Measurements from ENCODE around the gene MUC21. TPM values are rescaled to one million over a fixed set of nuclear protein-coding genes. Genes with fewer than 3 reads are reported as not detected.
A peak's percentile ranks its signal among the peaks of the same experiment; 100 is the strongest.

MUC21 gene
- total RNA-seq, 4 donors from 2014 or later, result not detected

GRCh38 chr6:31038559-31038958, 55.0 kb downstream of the MUC21 start:
- TF ChIP-seq CTCF (IDR thresholded peaks at IDR 0.05 in 4 of 5, conservative IDR thresholded peaks at IDR 0.05 in 1 of 5) (no peak), POLR2A (IDR thresholded peaks at IDR 0.05) (no peak)
- intact Hi-C loops (cut with DNase I; ENCODE audit: low total_unique reads) (no loop called here), in situ Hi-C loops (cut with MboI; ENCODE audit: low sequenced_read_pairs in 4 of 4) (no loop called here)
- Histone ChIP-seq H3K36me3 (no peaks in the 10 kb centered on the region), H3K4me1 (peaks cover 24 to 25% of the 10 kb centered on the region in 2 donors), H3K27me3 (no peaks in the 10 kb centered on the region), H3K4me3 (no peak overlapping the region), H3K9me3 (no peaks in the 10 kb centered on the region), H3K27ac (peak overlapping the region in 3 of 4 donors; percentile 67 to 81 (median 72))
- DNase-seq (no peak), ATAC-seq (no peak)

Other genes with a start within 250 kb of the MUC21 start
- 100 to 1,000 TPM in 3 of 4 donors, 10 to 100 TPM in 1; 96.9 to 127 (median 117) TPM for gene FLOT1, start 241.0 kb upstream of the MUC21 start, total RNA-seq
- 1 to 10 TPM in 3 of 4 donors, under 1 TPM in 1; 0.24 to 2.0 (median 1.4) TPM for gene IER3, start 239.2 kb upstream of the MUC21 start, total RNA-seq
- 10 to 100 TPM; 20.0 to 62.2 (median 59.3) TPM for gene DDR1, start 99.2 kb upstream of the MUC21 start, total RNA-seq
- gene GTF2H4, start 75.5 kb upstream of the MUC21 start, total RNA-seq, result 10 to 100 TPM in 1 of 4 donors, 1 to 10 TPM in 3; 5.7 to 20.7 (median 7.5) TPM
- gene VARS2, start 69.5 kb upstream of the MUC21 start, total RNA-seq, result 10 to 100 TPM; 16.0 to 38.5 (median 19.3) TPM
- gene SFTA2, start 51.5 kb upstream of the MUC21 start, total RNA-seq, result not detected
- not detected for gene MUCL3, start 42.7 kb upstream of the MUC21 start, total RNA-seq
- under 1 TPM; 0.05 to 0.36 (median 0.18) TPM for gene MUC22, start 26.8 kb downstream of the MUC21 start, total RNA-seq
- not detected for gene C6orf15, start 128.9 kb downstream of the MUC21 start, total RNA-seq
- gene PSORS1C1, start 131.1 kb downstream of the MUC21 start, total RNA-seq, result not detected
- not detected for gene CDSN, start 136.7 kb downstream of the MUC21 start, total RNA-seq
- not detected for gene PSORS1C2, start 155.3 kb downstream of the MUC21 start, total RNA-seq
- gene CCHCR1, start 174.1 kb downstream of the MUC21 start, total RNA-seq, result 10 to 100 TPM in 1 of 4 donors, 1 to 10 TPM in 3; 4.9 to 34.3 (median 7.7) TPM
- gene TCF19, start 174.9 kb downstream of the MUC21 start, total RNA-seq, result 1 to 10 TPM; 1.5 to 5.1 (median 2.6) TPM
- not detected for gene POU5F1, start 187.0 kb downstream of the MUC21 start, total RNA-seq

Measured in gastrocnemius medialis (tissue), 4 donors.